HG03342 (cell line): Measurements from ENCODE around the gene GDF11.
"Not testable (repeated sequence)": the region's sequence is repeated elsewhere in the genome, so short reads cannot be mapped to it uniquely, and the experiment has no call there.

Experiments used
- ATAC-seq: cut with Tn5 transposase; IDR thresholded peaks from one replicate; pipeline ENCODE4 v1.9.1; 2021; ENCODE audit warnings: mild to moderate bottlenecking, moderate library complexity; ENCODE audit not compliant: unreplicated experiment

The GDF11 gene

GRCh38 chr12:55738123-55739024 lies 4.5 kb upstream of the GDF11 start:
- peak; percentile 83 for ATAC-seq

DNA sequence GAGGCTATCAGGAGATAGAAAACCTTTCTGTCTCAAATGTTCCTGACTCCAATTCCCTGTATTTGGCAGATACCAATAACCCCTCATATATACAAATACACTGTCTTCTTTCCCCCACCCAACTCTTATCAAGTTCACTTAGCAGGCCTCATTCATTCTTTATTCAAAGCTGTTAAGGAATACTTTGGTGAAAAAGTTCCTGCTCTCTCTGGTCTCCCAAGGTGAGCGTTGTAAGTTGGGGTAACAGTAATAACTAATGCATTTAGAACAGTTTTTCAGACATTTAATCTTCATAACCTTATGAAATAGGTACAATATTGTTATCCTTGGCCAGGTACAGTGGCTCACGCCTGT lies 3.9 kb upstream of the GDF11 start:
- no peak for ATAC-seq

- ATAC-seq: no peak
Measured at GRCh38 chr12:55741931-55742680, 816 bp upstream of the GDF11 start.

- ATAC-seq: peak; percentile 51
Measured at GRCh38 chr12:55743406-55744339, 751 bp downstream of the GDF11 start.

GRCh38 chr12:55744340-55745030 lies 1.6 kb downstream of the GDF11 start:
- ATAC-seq: no peak

- no peak for ATAC-seq
Measured at GRCh38 chr12:55745361-55746173, 2.6 kb downstream of the GDF11 start.

DNA sequence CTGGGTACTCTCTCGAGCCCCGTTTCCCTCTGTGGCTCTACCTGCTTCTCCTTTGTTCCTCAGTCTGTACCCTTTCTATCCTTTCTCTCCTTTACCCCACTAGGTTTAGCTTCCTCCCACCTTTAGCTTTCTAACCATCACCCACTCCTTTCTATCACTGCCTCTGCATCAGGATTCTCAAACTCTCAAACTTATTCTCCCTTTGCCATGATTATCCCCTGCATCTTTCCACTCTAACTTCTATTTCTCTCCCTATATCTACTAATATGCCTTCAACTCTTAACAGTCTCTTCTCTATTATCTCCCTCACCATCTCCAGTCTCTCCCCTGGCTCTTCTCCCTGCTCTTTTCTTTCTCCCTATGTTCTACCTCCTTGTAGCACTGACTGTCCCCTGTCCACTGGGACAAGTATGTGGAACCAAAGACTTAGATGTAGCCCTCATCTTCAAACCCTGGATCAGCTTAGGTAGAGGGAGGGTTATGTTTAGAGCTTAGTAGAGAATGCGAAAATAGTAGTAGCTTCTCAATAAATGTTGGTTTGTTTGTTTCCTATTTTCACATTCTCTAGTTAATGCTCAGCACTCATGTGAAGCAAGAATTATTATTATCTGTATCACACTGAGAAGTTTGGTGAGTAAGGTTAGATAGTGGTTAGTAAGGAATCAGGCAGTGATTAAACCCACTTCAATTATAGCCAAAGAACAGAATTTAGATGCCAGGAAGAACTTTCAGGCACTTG lies 3.4 kb downstream of the GDF11 start:
- ATAC-seq: no peak

- no peak for ATAC-seq
Measured at GRCh38 chr12:55746913-55747231, 4.0 kb downstream of the GDF11 start.

DNA sequence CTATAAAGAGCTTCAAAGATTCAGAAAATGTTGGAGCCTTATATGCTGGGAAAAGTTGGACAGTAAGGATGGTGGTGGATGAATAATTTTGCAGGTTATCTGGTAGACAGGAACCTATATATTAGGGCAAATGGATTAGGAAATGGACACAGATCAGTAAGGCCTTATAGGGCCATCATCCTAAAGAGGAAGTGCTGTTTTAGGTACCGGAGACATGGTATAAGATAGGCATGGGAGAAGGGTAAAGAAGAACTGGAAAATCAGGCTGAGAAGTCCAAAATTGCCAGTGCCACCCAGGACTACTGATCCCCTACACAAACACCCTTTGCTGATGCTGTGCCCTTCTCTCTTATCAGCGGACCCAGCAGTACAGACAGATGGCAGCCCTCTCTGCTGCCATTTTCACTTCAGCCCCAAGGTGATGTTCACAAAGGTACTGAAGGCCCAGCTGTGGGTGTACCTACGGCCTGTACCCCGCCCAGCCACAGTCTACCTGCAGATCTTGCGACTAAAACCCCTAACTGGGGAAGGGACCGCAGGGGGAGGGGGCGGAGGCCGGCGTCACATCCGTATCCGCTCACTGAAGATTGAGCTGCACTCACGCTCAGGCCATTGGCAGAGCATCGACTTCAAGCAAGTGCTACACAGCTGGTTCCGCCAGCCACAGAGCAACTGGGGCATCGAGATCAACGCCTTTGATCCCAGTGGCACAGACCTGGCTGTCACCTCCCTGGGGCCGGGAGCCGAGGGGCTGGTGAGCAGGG lies 5.5 kb downstream of the GDF11 start:
- ATAC-seq: no peak

GRCh38 chr12:55755246-55755645 lies 12.3 kb downstream of the GDF11 start:
- ATAC-seq: no peak

DNA sequence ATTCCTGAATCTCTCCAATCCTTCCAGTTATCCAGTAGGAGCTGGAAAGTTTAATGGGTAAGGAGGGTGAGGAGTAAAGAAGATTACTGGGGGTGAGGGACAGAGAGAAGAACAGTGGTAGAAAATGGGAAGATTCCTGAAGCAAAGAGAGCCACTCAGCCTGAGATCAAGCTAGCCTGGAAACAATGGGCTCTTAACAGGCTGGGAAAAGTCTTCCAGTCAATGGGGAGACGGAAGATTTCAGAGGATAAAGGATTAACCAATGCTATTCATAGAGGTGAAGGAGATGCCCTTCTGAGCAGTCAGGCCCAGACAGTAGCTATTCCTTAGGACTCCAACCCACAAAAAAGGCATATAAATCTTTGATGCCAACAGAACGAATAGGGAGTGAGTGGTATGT lies 14.8 kb downstream of the GDF11 start:
- ATAC-seq: no peak

DNA sequence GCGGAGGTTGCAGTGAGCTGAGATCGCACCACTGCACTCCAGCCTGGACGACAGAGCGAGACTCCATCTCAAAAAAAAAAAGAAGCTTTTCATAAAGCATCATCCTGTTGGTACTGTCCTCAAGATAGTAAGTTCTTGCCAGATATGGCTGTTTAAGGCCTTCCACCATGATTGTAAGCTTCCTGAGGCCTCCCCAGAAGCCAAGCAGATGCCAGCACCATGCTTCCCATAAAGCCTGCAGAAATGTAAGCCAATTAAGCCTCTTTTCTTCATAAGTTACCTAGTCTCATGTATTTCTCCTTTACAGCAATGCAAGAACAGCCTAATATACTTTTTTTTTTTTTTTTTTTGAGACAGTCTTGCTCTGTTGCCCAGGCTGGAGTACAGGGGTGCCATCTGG lies 15.7 kb downstream of the GDF11 start:
- ATAC-seq: not testable (repeated sequence)

GRCh38 chr12:55760663-55761062 lies 17.7 kb downstream of the GDF11 start:
- no peak for ATAC-seq

DNA sequence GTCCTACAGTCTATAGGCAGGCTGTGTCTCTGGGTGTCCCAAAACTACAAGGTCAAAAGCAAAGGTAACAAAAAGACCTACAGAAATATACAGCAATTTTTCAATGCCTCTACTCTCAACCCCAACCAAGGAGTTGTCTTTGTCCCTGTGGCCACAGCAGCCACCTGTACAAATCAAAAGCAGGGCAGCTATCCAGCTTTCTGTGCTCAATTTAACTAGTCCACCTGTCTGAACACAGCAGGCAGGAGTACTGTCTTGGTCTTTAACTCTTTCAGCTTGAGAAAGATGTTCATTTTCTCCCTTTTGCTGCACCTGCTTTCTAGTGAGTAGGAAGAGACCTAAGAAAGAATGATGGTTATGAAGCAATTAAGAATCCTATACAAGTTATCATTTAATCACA lies 19.7 kb downstream of the GDF11 start:
- no peak for ATAC-seq

DNA sequence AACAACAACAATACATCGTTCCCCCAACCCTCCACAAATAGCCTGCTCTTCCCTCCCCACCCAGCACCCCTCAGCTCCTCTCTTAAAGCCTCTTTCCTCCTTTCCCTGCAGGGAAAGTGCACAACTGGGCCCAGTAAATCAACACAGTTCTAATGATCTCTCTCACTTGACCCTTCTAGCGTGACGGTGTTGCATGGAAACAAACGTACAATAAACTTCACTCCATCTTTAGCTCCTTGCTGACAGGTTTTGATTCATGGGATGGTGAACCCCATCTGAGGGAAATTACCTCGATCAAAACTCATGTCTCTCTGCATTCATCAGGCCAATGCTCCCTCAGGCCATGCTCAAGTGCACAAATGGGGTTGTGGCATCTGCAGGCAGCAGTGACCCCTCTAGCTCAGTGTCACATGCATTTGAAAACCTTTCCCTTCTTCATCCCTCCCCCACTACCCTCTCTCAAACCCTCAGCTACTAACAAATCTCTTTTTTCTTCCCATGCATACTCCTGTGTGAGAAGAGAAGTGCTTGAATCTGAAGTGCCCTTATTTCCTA lies 22.9 kb downstream of the GDF11 start:
- ATAC-seq: no peak

DNA sequence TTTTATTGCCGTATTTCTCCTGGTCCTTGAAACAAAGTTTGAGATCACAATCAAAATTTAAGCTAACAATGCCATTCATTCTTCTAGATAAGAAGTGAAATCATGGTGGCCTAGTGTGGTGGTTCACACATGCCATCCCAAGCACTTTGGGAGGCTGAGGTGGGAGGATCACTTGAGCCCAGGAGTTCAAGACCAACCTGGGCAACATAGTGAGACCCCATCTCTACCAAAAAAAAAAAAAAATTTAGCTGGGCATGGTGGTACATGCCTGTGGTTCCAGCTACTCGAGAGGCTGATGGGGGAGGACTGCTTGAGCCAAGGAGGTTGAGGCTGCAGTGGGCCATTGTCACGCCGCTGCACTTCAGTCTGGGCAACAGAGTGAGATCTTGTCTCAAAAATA lies 24.2 kb downstream of the GDF11 start:
- ATAC-seq: no peak

- no peak for ATAC-seq
Measured at GRCh38 chr12:55771736-55772135, 28.8 kb downstream of the GDF11 start.

DNA sequence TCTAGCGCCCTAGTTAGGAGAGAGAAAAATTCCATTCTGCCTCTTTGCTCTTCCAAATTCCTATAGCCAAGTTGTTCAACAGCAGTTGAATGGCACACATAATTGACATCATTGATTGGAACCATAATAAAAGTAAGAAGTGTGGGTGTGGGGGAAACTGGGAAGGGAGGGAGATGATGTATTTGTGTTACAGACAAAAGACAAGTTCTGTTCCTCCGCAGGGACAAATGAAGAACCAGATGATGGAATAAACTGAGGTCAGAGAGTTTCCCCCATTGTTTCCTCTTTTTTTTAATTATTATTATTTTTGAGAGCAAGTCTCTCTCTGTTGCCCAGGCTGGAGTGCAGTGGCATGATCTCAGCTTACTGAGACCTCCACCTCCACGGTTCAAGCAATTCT lies 34.9 kb downstream of the GDF11 start:
- no peak for ATAC-seq
